ENCODE results near the gene C14orf132.

- TF ChIP-seq POLR2A (IDR thresholded peaks at IDR 0.05) = no peak
- no peak for TF ChIP-seq CTCF (IDR thresholded peaks at IDR 0.05)
Measured at GRCh38 chr14:96079066-96079465, 39.9 kb downstream of the C14orf132 start.
